Ishikawa (cell line): ENCODE measurements around the gene CDKN1A.

Experiments used
- CEBPB ChIP-seq: IDR thresholded peaks from 2 replicates; pipeline ENCODE4 v1.6.1; 2012
- CREB1 ChIP-seq: IDR thresholded peaks from 2 replicates; pipeline ENCODE4 v1.6.1; 2012; ENCODE audit warnings: low read depth
- EGR1 ChIP-seq: IDR thresholded peaks from 2 replicates; pipeline ENCODE4 v1.6.1; 2012
- EP300 ChIP-seq: IDR thresholded peaks from 2 replicates; pipeline ENCODE4 v1.6.1; 2012; ENCODE audit warnings: borderline replicate concordance
- FOXM1 ChIP-seq: IDR thresholded peaks from 2 replicates; pipeline ENCODE4 v1.6.1; 2012; ENCODE audit warnings: low read depth, borderline replicate concordance
- MAX ChIP-seq: IDR thresholded peaks from 2 replicates; pipeline ENCODE4 v1.6.1; 2012
- NFIC ChIP-seq: IDR thresholded peaks from 2 replicates; pipeline ENCODE4 v1.6.1; 2012
- RAD21 ChIP-seq: IDR thresholded peaks from 2 replicates; pipeline ENCODE4 v1.6.1; 2012; ENCODE audit warnings: low read depth
- REST ChIP-seq: IDR thresholded peaks from 2 replicates; pipeline ENCODE4 v1.6.1; 2012; ENCODE audit warnings: low read depth, mild to moderate bottlenecking
- TAF1 ChIP-seq: IDR thresholded peaks from 2 replicates; pipeline ENCODE4 v1.6.1; 2012; ENCODE audit warnings: low read depth, mild to moderate bottlenecking
- TCF12 ChIP-seq: IDR thresholded peaks from 2 replicates; pipeline ENCODE4 v1.6.1; 2012; ENCODE audit warnings: low read depth
- TEAD4 ChIP-seq: IDR thresholded peaks from 2 replicates; pipeline ENCODE4 v1.6.1; 2012
- USF1 ChIP-seq: IDR thresholded peaks from 2 replicates; pipeline ENCODE4 v1.6.1; 2012
- YY1 ChIP-seq: IDR thresholded peaks from 2 replicates; pipeline ENCODE4 v1.6.1; 2012; ENCODE audit warnings: low read depth
- ZBTB7A ChIP-seq: IDR thresholded peaks from 2 replicates; pipeline ENCODE4 v1.6.1; 2012; ENCODE audit warnings: low read depth

Gene CDKN1A

GRCh38 chr6:36706339-36706738 lies 27.8 kb downstream of the CDKN1A start:
- no peak for TF ChIP-seq REST
- TF ChIP-seq MAX = no peak
- no peak for TF ChIP-seq EGR1
- no peak for TF ChIP-seq CREB1
- no peak for TF ChIP-seq FOXM1
- TF ChIP-seq NFIC = no peak
- TF ChIP-seq YY1 = no peak
- TF ChIP-seq ZBTB7A = no peak
- no peak for TF ChIP-seq TCF12
- no peak for TF ChIP-seq RAD21
- no peak for TF ChIP-seq USF1
- no peak for TF ChIP-seq EP300
- TF ChIP-seq TAF1 = no peak
- TF ChIP-seq CEBPB = no peak
- no peak for TF ChIP-seq TEAD4

- no peak for TF ChIP-seq FOXM1
- TF ChIP-seq CREB1 = no peak
- no peak for TF ChIP-seq EGR1
- no peak for TF ChIP-seq CEBPB
- no peak for TF ChIP-seq TAF1
- no peak for TF ChIP-seq RAD21
- TF ChIP-seq REST = no peak
Measured at GRCh38 chr6:36712816-36713215, 34.3 kb downstream of the CDKN1A start.

GRCh38 chr6:36713846-36714245 lies 35.3 kb downstream of the CDKN1A start:
- TF ChIP-seq CREB1 (no peak), YY1 (no peak), REST (no peak), USF1 (no peak), EGR1 (no peak), TCF12 (no peak)

- TF ChIP-seq NFIC (no peak), CREB1 (no peak), TAF1 (no peak), YY1 (no peak)
Measured at GRCh38 chr6:36714511-36714910, 36.0 kb downstream of the CDKN1A start.

- TF ChIP-seq EP300 (no peak), REST (no peak), TEAD4 (no peak), CREB1 (no peak), USF1 (no peak), RAD21 (no peak), ZBTB7A (no peak), MAX (no peak), TCF12 (no peak), TAF1 (no peak), CEBPB (no peak), YY1 (no peak), FOXM1 (no peak), NFIC (no peak), EGR1 (no peak)
Measured at GRCh38 chr6:36715469-36715868, 37.0 kb downstream of the CDKN1A start.
